Subcutaneous abdominal adipose tissue (tissue), 5 donors: ENCODE measurements around the gene LILRA6.
"Not testable (repeated sequence)": the region's sequence is repeated elsewhere in the genome, so short reads cannot be mapped to it uniquely, and the experiment has no call there.

Experiments
- H3K27ac ChIP-seq: one replicate; pipeline ENCODE4 v1.7.0; 2013; ENCODE audit warnings: low read depth, mild to moderate bottlenecking, inconsistent platforms, low read length, moderate library complexity
- H3K27me3 ChIP-seq, 5 donors: one replicate each; pipeline ENCODE4 v1.7.0; 2013; ENCODE audit warnings: low read length in 5 of 5, inconsistent platforms in 1 of 5; ENCODE audit not compliant: control insufficient read depth in 5 of 5, insufficient read depth in 4 of 5
- H3K36me3 ChIP-seq, 5 donors: one replicate each; pipeline ENCODE4 v1.7.0; 2013; ENCODE audit warnings: low read length in 5 of 5; ENCODE audit not compliant: control insufficient read depth in 5 of 5, insufficient read depth in 5 of 5
- H3K4me1 ChIP-seq, 5 donors: one replicate each; pipeline ENCODE4 v1.7.0; 2013; ENCODE audit warnings: low read length in 5 of 5, mild to moderate bottlenecking in 3 of 5, moderate library complexity in 1 of 5; ENCODE audit not compliant: control insufficient read depth in 5 of 5, insufficient read depth in 5 of 5
- H3K4me3 ChIP-seq, 5 donors: one replicate each; pipeline ENCODE4 v1.7.0; 2013; ENCODE audit warnings: low read length in 5 of 5, low read depth in 1 of 5
- H3K9ac ChIP-seq, 5 donors: one replicate each; pipeline ENCODE4 v1.7.0; 2013; ENCODE audit warnings: low read length in 5 of 5, mild to moderate bottlenecking in 4 of 5, moderate library complexity in 3 of 5
- H3K9me3 ChIP-seq, 5 donors: one replicate each; pipeline ENCODE4 v1.7.0; 2013; ENCODE audit warnings: low read length in 5 of 5; ENCODE audit not compliant: control insufficient read depth in 5 of 5
- donor health status: healthy.
- donor health status: healthy.
- donor health status: healthy.
- donor health status: healthy.
- donor health status: healthy.

The LILRA6 gene

GRCh38 chr19:54233941-54234340 is 8.6 kb downstream of the LILRA6 start:
- Histone ChIP-seq H3K27me3 (peaks cover 0 to 15% (median 9%) of the 10 kb centered on the region in 5 donors), H3K4me3 (no peak overlapping the region), H3K4me1 (peaks cover 0 to 2% (median 0%) of the 10 kb centered on the region in 5 donors), H3K9ac (no peak overlapping the region), H3K36me3 (no peaks in the 10 kb centered on the region), H3K27ac (no peak overlapping the region), H3K9me3 (peaks cover 0 to 2% (median 0%) of the 10 kb centered on the region in 5 donors)

- Histone ChIP-seq H3K27ac (no peak overlapping the region), H3K9ac (no peak overlapping the region), H3K9me3 (peaks cover 0 to 2% (median 0%) of the 10 kb centered on the region in 5 donors), H3K27me3 (peaks cover 0 to 14% (median 9%) of the 10 kb centered on the region in 5 donors), H3K36me3 (no peaks in the 10 kb centered on the region), H3K4me1 (peaks cover 0 to 2% (median 0%) of the 10 kb centered on the region in 5 donors), H3K4me3 (no peak overlapping the region)
Observed at GRCh38 chr19:54231077-54231931, 11.3 kb downstream of the LILRA6 start.

DNA sequence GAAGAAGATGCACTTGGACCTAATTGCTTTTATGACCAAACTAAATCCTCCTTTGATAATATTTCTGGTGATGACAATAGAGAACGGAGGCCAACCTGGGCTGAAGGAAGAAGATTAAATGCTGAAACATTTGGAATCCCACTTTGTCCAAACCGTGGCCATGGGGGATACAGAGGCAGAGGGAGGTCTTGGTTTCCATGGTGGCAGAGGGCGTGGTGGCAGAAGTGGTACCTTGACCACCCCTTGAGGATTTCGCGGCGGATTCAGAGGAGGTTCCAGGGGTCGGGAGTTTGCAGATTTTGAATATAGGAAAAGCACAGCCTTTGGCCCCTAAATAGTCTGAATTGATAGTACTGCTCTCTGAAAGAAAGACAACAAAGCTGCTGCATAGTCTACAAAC is 12.6 kb downstream of the LILRA6 start:
- Histone ChIP-seq H3K4me1 (peaks cover 0 to 2% (median 0%) of the 10 kb centered on the region in 5 donors), H3K27me3 (peaks cover 0 to 14% (median 9%) of the 10 kb centered on the region in 5 donors), H3K9me3 (peaks cover 0 to 2% (median 0%) of the 10 kb centered on the region in 5 donors), H3K9ac (peak overlapping the region in 1 of 5 donors; percentile 7), H3K27ac (no peak overlapping the region), H3K36me3 (no peaks in the 10 kb centered on the region), H3K4me3 (no peak overlapping the region)

DNA sequence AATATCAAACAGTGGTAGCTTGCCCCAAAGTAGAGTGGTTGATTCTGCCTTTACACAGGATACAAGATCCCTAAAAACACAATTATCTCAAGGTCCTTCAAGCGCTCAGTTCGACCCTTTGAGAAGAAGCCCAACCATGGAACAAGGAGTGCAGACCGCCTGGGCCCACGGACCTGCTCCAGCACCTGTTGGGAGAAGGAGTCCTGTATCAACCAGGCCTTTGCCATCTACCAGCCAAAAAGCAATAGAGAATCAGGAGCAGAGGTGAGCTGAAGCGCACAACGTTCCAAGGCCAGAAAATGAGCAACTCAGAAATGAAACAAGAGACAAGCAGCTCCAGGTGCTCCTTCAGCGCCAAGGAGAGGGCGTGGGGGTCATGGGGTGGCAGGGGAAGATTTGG is 13.4 kb downstream of the LILRA6 start:
- Histone ChIP-seq H3K9ac (no peak overlapping the region), H3K9me3 (no peaks in the 10 kb centered on the region), H3K36me3 (no peaks in the 10 kb centered on the region), H3K4me3 (no peak overlapping the region), H3K4me1 (peaks cover 0 to 2% (median 0%) of the 10 kb centered on the region in 5 donors), H3K27ac (no peak overlapping the region), H3K27me3 (peaks cover 0 to 11% (median 9%) of the 10 kb centered on the region in 5 donors)

DNA sequence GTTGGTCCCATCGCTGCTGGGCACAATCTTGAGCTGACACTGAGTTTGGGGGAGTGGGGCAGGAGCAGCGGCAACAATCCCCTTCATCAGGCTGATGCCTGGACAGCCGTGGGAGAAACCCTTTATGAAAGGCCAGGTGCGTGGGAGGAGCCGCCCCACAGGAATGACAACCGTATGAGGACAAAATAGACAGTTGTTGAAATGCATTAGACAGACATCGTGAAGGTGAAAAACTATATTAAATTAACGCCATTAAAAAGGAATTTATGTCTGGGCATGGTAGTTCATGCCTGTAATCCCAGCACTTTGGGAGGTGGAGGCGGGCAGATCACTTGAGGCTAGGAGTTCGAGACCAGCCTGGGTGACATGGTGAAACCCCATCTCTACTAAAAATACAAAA is 18.0 kb downstream of the LILRA6 start:
- not testable (repeated sequence) for H3K27me3 ChIP-seq, H3K27ac ChIP-seq, H3K9ac ChIP-seq, H3K4me3 ChIP-seq, H3K9me3 ChIP-seq, H3K4me1 ChIP-seq, H3K36me3 ChIP-seq

GRCh38 chr19:54223937-54224281 is 18.7 kb downstream of the LILRA6 start:
- H3K27ac ChIP-seq, H3K9ac ChIP-seq, H3K9me3 ChIP-seq, H3K4me1 ChIP-seq, H3K4me3 ChIP-seq, H3K27me3 ChIP-seq, H3K36me3 ChIP-seq: not testable (repeated sequence)

DNA sequence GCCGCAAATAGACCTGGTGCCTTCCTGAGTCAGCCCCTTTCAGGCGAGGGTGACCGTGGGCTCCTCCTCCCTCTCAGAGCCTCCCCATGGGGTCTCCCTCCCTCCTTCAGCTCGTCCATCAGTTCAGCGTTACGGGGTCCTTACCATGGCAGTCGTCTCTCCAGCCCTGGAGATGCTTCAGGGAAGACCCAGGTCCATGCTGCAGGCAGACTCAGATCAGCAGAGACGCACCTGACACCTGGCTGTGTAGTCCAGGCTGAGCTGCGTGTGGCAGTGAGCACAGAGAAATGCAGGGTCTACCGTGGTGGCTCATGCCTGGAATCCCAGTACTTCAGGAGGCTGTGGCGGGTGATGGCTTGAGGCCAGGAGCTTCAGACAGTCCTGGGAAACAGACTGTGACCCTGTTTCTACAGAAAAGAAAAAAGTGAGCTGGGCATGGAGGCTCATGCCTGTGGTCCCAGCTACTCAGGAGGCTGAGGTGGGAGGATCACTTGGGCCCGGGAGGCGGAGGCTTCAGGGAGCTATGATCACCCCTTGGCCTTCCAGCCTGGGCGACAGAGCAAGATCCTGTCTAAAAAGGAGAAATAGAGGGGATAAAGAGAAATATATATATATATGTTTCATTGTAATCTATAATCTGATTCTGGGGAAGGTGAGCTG is 19.2 kb downstream of the LILRA6 start:
- H3K27me3 ChIP-seq, H3K9ac ChIP-seq, H3K4me3 ChIP-seq, H3K9me3 ChIP-seq, H3K27ac ChIP-seq, H3K4me1 ChIP-seq: not testable (repeated sequence)
- peaks cover 0 to 10% (median 0%) of the 10 kb centered on the region in 5 donors for H3K36me3 ChIP-seq

DNA sequence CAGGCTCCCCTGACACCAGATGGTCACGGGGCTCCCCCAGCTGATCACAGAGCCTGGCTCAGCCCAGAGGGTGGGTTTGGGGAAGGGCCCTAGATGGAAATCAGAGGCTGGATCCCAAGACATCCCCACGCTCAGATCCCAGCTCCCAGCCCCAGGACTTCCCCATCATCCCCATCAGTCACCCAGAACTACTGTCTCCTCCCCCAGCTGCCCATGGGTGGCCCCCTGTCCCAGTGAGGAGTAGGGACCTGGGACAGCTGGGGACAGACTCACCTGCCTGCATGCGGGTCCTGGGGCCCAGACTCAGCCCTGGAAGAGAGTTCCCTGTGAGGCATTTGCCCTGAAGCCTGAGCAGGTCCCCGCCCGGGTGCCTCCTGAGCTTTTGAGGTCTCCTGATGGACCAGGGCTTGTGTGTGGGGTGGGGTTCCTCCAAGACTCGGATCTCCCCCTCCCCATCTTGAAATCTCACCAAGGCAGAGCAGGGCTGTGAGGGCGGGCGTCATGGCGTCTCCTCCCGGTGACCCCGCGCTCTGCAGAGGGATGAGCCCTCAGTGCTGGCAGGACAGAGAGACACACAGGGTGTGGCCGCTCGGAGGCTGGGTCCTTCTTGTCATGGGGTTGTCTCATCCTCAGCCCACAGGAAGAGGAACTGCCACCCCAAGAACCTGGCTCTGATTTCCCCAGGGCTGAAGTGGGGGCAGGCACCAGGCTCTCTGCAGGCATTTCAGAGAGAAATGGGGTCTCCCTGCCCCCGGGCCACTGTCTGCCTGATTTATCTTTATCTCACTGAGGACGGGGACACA is 19.9 kb downstream of the LILRA6 start, which contains the start of gene LILRB3:
Gene LILRB3 (minus strand): TSS at position 534 of the 803 bp plus-strand sequence. CDS start 31 bp downstream, at position 503.
- H3K9ac ChIP-seq, H3K27ac ChIP-seq, H3K9me3 ChIP-seq, H3K27me3 ChIP-seq, H3K4me1 ChIP-seq: not testable (repeated sequence)
- Histone ChIP-seq H3K36me3 (peaks cover 0 to 14% (median 0%) of the 10 kb centered on the region in 5 donors), H3K4me3 (peak within 1 kb of the TSS in 2 of 5 donors; percentile 34)

GRCh38 chr19:54221947-54222346 is 20.6 kb downstream of the LILRA6 start:
- H3K27ac ChIP-seq, H3K4me1 ChIP-seq, H3K4me3 ChIP-seq: not testable (repeated sequence)

More at GRCh38 chr19:54221947-54222346, 20.6 kb downstream of the LILRA6 start:
- H3K36me3 ChIP-seq, result peaks cover 0 to 16% (median 0%) of the 10 kb centered on the region in 5 donors
- not testable (repeated sequence) for H3K9me3 ChIP-seq, H3K9ac ChIP-seq, H3K27me3 ChIP-seq
